Trophoblast cell (in vitro differentiated cells and primary cell): Measurements from ENCODE around the gene FAM120A.

Experiments
- DNase-seq, 2 donors: peaks; one replicate each; pipeline ENCODE4 v3.0.0-alpha.2; 2016
- H2AFZ ChIP-seq: 2 replicates; pipeline ENCODE4 v1.6.1; 2013; ENCODE audit warnings: low read length, moderate library complexity, mild to moderate bottlenecking; ENCODE audit not compliant: insufficient read depth, poor library complexity
- H2AK5ac ChIP-seq: 2 replicates; pipeline ENCODE4 v1.6.1; 2013; ENCODE audit warnings: mild to moderate bottlenecking, low read length
- H2BK120ac ChIP-seq: 2 replicates; pipeline ENCODE4 v1.6.1; 2013; ENCODE audit warnings: low read length, mild to moderate bottlenecking, moderate library complexity; ENCODE audit not compliant: insufficient read depth, poor library complexity
- H2BK12ac ChIP-seq: 2 replicates; pipeline ENCODE4 v1.6.1; 2013; ENCODE audit warnings: mild to moderate bottlenecking, low read length, moderate library complexity
- H2BK5ac ChIP-seq: 2 replicates; pipeline ENCODE4 v1.6.1; 2013; ENCODE audit warnings: low read length, low read depth, moderate library complexity, mild to moderate bottlenecking; ENCODE audit not compliant: poor library complexity
- H3K14ac ChIP-seq: 2 replicates; pipeline ENCODE4 v1.6.1; 2013; ENCODE audit warnings: mild to moderate bottlenecking, low read length
- H3K18ac ChIP-seq: 2 replicates; pipeline ENCODE4 v1.6.1; 2013; ENCODE audit warnings: mild to moderate bottlenecking, low read length
- H3K23ac ChIP-seq: 2 replicates; pipeline ENCODE4 v1.6.1; 2013; ENCODE audit warnings: low read length
- H3K27ac ChIP-seq: 2 replicates; pipeline ENCODE4 v1.5.1; 2013; ENCODE audit warnings: low read depth, mild to moderate bottlenecking, inconsistent platforms, low read length, moderate library complexity
- H3K27me3 ChIP-seq: 2 replicates; pipeline ENCODE4 v1.6.1; 2013; ENCODE audit warnings: inconsistent platforms, mild to moderate bottlenecking, low read length, moderate library complexity; ENCODE audit not compliant: insufficient read depth
- H3K36me3 ChIP-seq, 2 experiments: 1 replicate in 1 of 2; 2 replicates in 1 of 2; pipeline ENCODE4 v1.6.1; 2013; ENCODE audit warnings: low read length in 2 of 2, mild to moderate bottlenecking in 2 of 2, moderate library complexity in 1 of 2; ENCODE audit not compliant: insufficient read depth in 2 of 2, control insufficient read depth in 1 of 2
- H3K4ac ChIP-seq: 2 replicates; pipeline ENCODE4 v1.6.1; 2013; ENCODE audit warnings: low read depth, mild to moderate bottlenecking, low read length, moderate library complexity
- H3K4me1 ChIP-seq, 2 experiments: 1 replicate in 1 of 2; 2 replicates in 1 of 2; pipeline ENCODE4 v1.6.1; 2013; ENCODE audit warnings: low read length in 2 of 2, mild to moderate bottlenecking in 2 of 2, moderate library complexity in 1 of 2; ENCODE audit not compliant: insufficient read depth in 2 of 2, control insufficient read depth in 1 of 2
- H3K4me2 ChIP-seq: 2 replicates; pipeline ENCODE4 v1.6.1; 2013; ENCODE audit warnings: inconsistent platforms, mild to moderate bottlenecking, low read length, moderate library complexity
- H3K4me3 ChIP-seq: 2 replicates; pipeline ENCODE4 v1.5.1; 2013; ENCODE audit warnings: mild to moderate bottlenecking, low read depth, low read length, inconsistent platforms
- H3K79me1 ChIP-seq: one replicate; pipeline ENCODE4 v1.6.1; 2013; ENCODE audit warnings: low read length
- H3K79me2 ChIP-seq: 2 replicates; pipeline ENCODE4 v1.6.1; 2013; ENCODE audit warnings: low read length, mild to moderate bottlenecking; ENCODE audit not compliant: control insufficient read depth, insufficient read depth, poor library complexity
- H3K9ac ChIP-seq: 2 replicates; pipeline ENCODE4 v1.6.1; 2013; ENCODE audit warnings: mild to moderate bottlenecking, low read length
- H3K9me3 ChIP-seq: 2 replicates; pipeline ENCODE4 v1.6.1; 2013; ENCODE audit warnings: low read depth, mild to moderate bottlenecking, control low read depth, inconsistent platforms, low read length; ENCODE audit not compliant: insufficient read depth
- H4K12ac ChIP-seq: 2 replicates; pipeline ENCODE4 v1.6.1; 2013; ENCODE audit warnings: low read depth, mild to moderate bottlenecking, low read length, moderate library complexity
- H4K8ac ChIP-seq: 2 replicates; pipeline ENCODE4 v1.6.1; 2013; ENCODE audit warnings: low read depth, mild to moderate bottlenecking, low read length, moderate library complexity
- H4K91ac ChIP-seq: one replicate; pipeline ENCODE4 v1.6.1; 2013; ENCODE audit warnings: low read depth, mild to moderate bottlenecking, low read length, moderate library complexity
- WGBS: extraction: QIAGEN DNeasy Blood & Tissue Kit; methylation state at CpG from one replicate; pipeline ENCODE4 v1.1.7; 2013; ENCODE audit warnings: missing lambda C conversion rate; ENCODE audit not compliant: insufficient read length, insufficient coverage; ENCODE audit errors: extremely low coverage; 5-methylcytosine and 5-hydroxymethylcytosine counted together

The FAM120A gene

GRCh38 chr9:93435386-93435785 lies 16.1 kb upstream of the FAM120A start:
- no peak overlapping the region for H4K12ac ChIP-seq
- no peak overlapping the region for H3K18ac ChIP-seq
- H3K4ac ChIP-seq: no peak overlapping the region
- no peak overlapping the region for H3K9ac ChIP-seq
- peaks cover 0 to 2% of the 10 kb centered on the region in 2 experiments for H3K36me3 ChIP-seq
- H2BK12ac ChIP-seq: no peak overlapping the region
- no peak overlapping the region for H3K4me3 ChIP-seq
- H3K79me1 ChIP-seq: peaks cover 4% of the 10 kb centered on the region
- no peaks in the 10 kb centered on the region for H3K27me3 ChIP-seq
- H3K27ac ChIP-seq: no peak overlapping the region
- H3K14ac ChIP-seq: no peak overlapping the region
- WGBS: no CpG with 5 or more reads among the region's 8 CpGs
- H2AFZ ChIP-seq: no peak overlapping the region
- H3K4me1 ChIP-seq: peaks cover 3% of the 10 kb centered on the region in 2 experiments
- no peak overlapping the region for H2BK5ac ChIP-seq
- DNase-seq: peak; percentile 87 to 90
- no peaks in the 10 kb centered on the region for H3K79me2 ChIP-seq
- H3K23ac ChIP-seq: no peak overlapping the region
- no peak overlapping the region for H2BK120ac ChIP-seq
- H4K91ac ChIP-seq: no peak overlapping the region
- H2AK5ac ChIP-seq: no peak overlapping the region
- H3K9me3 ChIP-seq: no peaks in the 10 kb centered on the region
- no peak overlapping the region for H3K4me2 ChIP-seq
- no peak overlapping the region for H4K8ac ChIP-seq

GRCh38 chr9:93436218-93436617 lies 15.3 kb upstream of the FAM120A start:
- no peak overlapping the region for H3K18ac ChIP-seq
- peaks cover 3% of the 10 kb centered on the region for H3K79me2 ChIP-seq
- no peak overlapping the region for H3K9ac ChIP-seq
- H4K8ac ChIP-seq: no peak overlapping the region
- H3K4me2 ChIP-seq: no peak overlapping the region
- no peak overlapping the region for H2BK5ac ChIP-seq
- no peak overlapping the region for H4K91ac ChIP-seq
- no peaks in the 10 kb centered on the region for H3K9me3 ChIP-seq
- DNase-seq: peak; percentile 81 to 89
- no peak overlapping the region for H3K4me3 ChIP-seq
- H3K14ac ChIP-seq: no peak overlapping the region
- no peak overlapping the region for H3K4ac ChIP-seq
- H3K27me3 ChIP-seq: no peaks in the 10 kb centered on the region
- WGBS: no CpG with 5 or more reads among the region's 6 CpGs
- no peak overlapping the region for H2AK5ac ChIP-seq
- no peak overlapping the region for H3K23ac ChIP-seq
- peaks cover 0 to 2% of the 10 kb centered on the region in 2 experiments for H3K36me3 ChIP-seq
- H2BK120ac ChIP-seq: no peak overlapping the region
- peaks cover 10% of the 10 kb centered on the region for H3K79me1 ChIP-seq
- H3K4me1 ChIP-seq: peaks cover 9% of the 10 kb centered on the region in 2 experiments
- H2AFZ ChIP-seq: no peak overlapping the region
- H3K27ac ChIP-seq: no peak overlapping the region
- H2BK12ac ChIP-seq: no peak overlapping the region
- no peak overlapping the region for H4K12ac ChIP-seq

- WGBS: no CpG with 5 or more reads among the region's 7 CpGs
- H4K12ac ChIP-seq: no peak overlapping the region
- DNase-seq: peak; percentile 66 to 81
Observed at GRCh38 chr9:93436655-93437407, 14.7 kb upstream of the FAM120A start.

GRCh38 chr9:93437996-93438395 lies 13.5 kb upstream of the FAM120A start:
- Histone ChIP-seq H2BK120ac (no peak overlapping the region), H3K36me3 (peaks cover 0 to 2% of the 10 kb centered on the region in 2 experiments), H3K18ac (no peak overlapping the region), H3K23ac (no peak overlapping the region), H3K9me3 (no peaks in the 10 kb centered on the region), H4K12ac (no peak overlapping the region), H3K9ac (no peak overlapping the region), H3K79me2 (peaks cover 3% of the 10 kb centered on the region), H3K4me1 (peaks cover 7 to 17% of the 10 kb centered on the region in 2 experiments), H3K4me2 (no peak overlapping the region), H2AFZ (no peak overlapping the region), H3K14ac (no peak overlapping the region), H3K4me3 (no peak overlapping the region), H2BK5ac (no peak overlapping the region), H3K4ac (no peak overlapping the region), H3K79me1 (peaks cover 15% of the 10 kb centered on the region), H4K8ac (no peak overlapping the region), H2BK12ac (no peak overlapping the region), H3K27me3 (no peaks in the 10 kb centered on the region), H4K91ac (no peak overlapping the region), H2AK5ac (no peak overlapping the region), H3K27ac (no peak overlapping the region)
- DNase-seq: no peak
- WGBS: no CpG with 5 or more reads among the region's 2 CpGs

More at GRCh38 chr9:93436655-93437407, 14.7 kb upstream of the FAM120A start:
- Histone ChIP-seq H3K18ac (peak overlapping the region; percentile 51), H3K4me2 (no peak overlapping the region), H2AFZ (no peak overlapping the region), H3K9me3 (no peaks in the 10 kb centered on the region), H3K14ac (no peak overlapping the region), H2AK5ac (peak overlapping the region; percentile 91), H4K91ac (peak overlapping the region; percentile 77), H3K4ac (no peak overlapping the region), H2BK120ac (peak overlapping the region; percentile 36), H2BK5ac (peak overlapping the region; percentile 39), H3K79me1 (peaks cover 10% of the 10 kb centered on the region), H3K36me3 (peaks cover 0 to 2% of the 10 kb centered on the region in 2 experiments), H3K4me3 (no peak overlapping the region), H3K79me2 (peaks cover 3% of the 10 kb centered on the region), H3K23ac (no peak overlapping the region), H3K9ac (no peak overlapping the region), H3K4me1 (peaks cover 6 to 12% of the 10 kb centered on the region in 2 experiments), H3K27me3 (no peaks in the 10 kb centered on the region), H2BK12ac (peak overlapping the region; percentile 89), H4K8ac (no peak overlapping the region), H3K27ac (no peak overlapping the region)
